Fibroblast of lung (primary cell): ENCODE data around the gene BTNL3.

ENCODE experiments used
- EZH2 ChIP-seq: IDR thresholded peaks from 2 replicates; pipeline ENCODE4 v1.5.1; 2012; ENCODE audit warnings: low read length, control low read depth, mild to moderate bottlenecking; ENCODE audit errors: missing control alignments
- TF ChIP-seq, protein P1 (sequence below), 2 donors: IDR thresholded peaks in 1 of 2; conservative IDR thresholded peaks in 1 of 2; 1 replicate in 1 of 2; 2 replicates in 1 of 2; pipeline ENCODE4 v1.5.1; 2011 to 2012; ENCODE audit warnings: low read length in 2 of 2, control low read depth in 1 of 2, inconsistent platforms in 1 of 2, low read depth in 1 of 2, mild to moderate bottlenecking in 1 of 2

DNA sequence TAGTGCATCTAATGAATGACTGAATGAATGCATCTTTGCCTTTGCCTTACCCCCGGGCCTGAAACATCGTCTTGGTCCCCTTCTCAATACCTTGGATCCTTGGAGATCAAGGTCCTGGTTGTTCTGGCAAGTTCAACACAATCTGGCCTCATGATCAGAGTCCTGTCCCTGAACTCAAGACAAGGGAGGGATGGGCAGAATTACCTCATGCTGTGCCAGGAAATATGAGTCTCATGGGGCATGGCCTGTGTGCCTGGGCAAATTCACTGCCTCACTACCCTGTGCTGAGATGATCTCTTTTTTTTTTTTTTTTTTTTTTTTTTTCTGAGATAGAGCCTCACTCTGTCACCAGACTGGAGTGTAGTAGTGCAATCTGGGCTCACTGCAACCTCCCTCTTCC is 630 bp upstream of the BTNL3 start:
- TF ChIP-seq, protein P1, sequence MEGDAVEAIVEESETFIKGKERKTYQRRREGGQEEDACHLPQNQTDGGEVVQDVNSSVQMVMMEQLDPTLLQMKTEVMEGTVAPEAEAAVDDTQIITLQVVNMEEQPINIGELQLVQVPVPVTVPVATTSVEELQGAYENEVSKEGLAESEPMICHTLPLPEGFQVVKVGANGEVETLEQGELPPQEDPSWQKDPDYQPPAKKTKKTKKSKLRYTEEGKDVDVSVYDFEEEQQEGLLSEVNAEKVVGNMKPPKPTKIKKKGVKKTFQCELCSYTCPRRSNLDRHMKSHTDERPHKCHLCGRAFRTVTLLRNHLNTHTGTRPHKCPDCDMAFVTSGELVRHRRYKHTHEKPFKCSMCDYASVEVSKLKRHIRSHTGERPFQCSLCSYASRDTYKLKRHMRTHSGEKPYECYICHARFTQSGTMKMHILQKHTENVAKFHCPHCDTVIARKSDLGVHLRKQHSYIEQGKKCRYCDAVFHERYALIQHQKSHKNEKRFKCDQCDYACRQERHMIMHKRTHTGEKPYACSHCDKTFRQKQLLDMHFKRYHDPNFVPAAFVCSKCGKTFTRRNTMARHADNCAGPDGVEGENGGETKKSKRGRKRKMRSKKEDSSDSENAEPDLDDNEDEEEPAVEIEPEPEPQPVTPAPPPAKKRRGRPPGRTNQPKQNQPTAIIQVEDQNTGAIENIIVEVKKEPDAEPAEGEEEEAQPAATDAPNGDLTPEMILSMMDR (conservative IDR thresholded peaks at IDR 0.05 in 1 of 2, IDR thresholded peaks at IDR 0.05 in 1 of 2; ENCODE audit: low read depth in 1 of 2, low read length in 2 of 2): no peak
- TF ChIP-seq EZH2: no peak
